Measurements from ENCODE around the gene RBMS3.

GRCh38 chr3:30035935-30036567 is 755.2 kb downstream of the RBMS3 start:
- no peak for TF ChIP-seq CTCF (IDR thresholded peaks at IDR 0.05)
- no peak for TF ChIP-seq POLR2A (IDR thresholded peaks at IDR 0.05)
- no peak for TF ChIP-seq POLR2AphosphoS5 (IDR thresholded peaks at IDR 0.05)
